ENCODE data around the gene PTPRF.
A peak's percentile ranks its signal among the peaks of the same experiment; 100 is the strongest.

The PTPRF gene

GRCh38 chr1:43513471-43514173 lies 17.1 kb upstream of the PTPRF start:
- DNase-seq (ENCODE audit: low spot score): no peak

GRCh38 chr1:43518935-43519686 lies 11.6 kb upstream of the PTPRF start:
- DNase-seq (ENCODE audit: low spot score): no peak

GRCh38 chr1:43520100-43520778 lies 10.4 kb upstream of the PTPRF start:
- DNase-seq (ENCODE audit: low spot score): no peak

DNA sequence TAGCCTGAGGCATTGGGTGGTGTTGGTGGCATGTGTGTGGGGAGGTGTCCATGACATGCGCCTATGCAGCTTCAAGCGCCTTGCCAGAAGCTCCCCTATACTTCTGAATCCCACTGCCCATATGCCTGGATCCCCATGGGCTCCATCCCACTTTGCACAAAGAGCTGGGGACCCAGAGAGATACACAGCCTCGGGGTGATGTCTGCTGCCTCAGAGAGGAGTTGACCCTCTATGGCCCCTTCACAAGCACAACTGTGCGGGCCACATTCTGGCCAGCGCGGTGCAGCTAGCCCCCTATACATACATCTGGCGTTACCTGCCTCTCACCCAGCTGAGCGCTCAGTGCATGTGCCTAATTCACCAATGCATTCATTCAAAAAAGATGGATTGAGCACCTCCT lies 9.6 kb upstream of the PTPRF start:
- no peak for DNase-seq (ENCODE audit: low spot score)

DNA sequence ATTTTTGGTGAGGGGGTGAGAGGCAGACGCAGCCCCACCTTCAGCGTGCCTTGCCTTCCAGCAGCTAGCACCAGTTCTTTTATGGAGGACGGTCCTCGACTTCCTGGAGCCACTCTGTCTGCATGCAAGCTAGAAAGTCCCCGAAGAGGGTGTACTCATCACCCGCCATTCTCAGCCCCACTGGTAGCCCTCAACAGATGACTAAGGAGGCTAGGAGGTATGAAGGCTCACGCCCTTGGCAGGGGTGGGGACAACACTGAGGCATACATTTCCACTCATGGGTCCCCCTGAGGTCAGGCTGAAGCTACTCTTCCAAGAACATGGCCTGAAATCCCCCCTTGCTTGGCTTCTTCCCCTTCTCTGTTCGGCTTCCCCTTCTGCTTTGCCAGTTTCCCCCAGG lies 8.9 kb upstream of the PTPRF start:
- DNase-seq (ENCODE audit: low spot score): no peak

GRCh38 chr1:43522431-43522775 lies 8.3 kb upstream of the PTPRF start:
- DNase-seq (ENCODE audit: low spot score): no peak

GRCh38 chr1:43522776-43523480 lies 7.8 kb upstream of the PTPRF start:
- DNase-seq (ENCODE audit: low spot score): no peak

GRCh38 chr1:43524804-43525203 lies 5.9 kb upstream of the PTPRF start:
- no peak for DNase-seq (ENCODE audit: low spot score)

DNA sequence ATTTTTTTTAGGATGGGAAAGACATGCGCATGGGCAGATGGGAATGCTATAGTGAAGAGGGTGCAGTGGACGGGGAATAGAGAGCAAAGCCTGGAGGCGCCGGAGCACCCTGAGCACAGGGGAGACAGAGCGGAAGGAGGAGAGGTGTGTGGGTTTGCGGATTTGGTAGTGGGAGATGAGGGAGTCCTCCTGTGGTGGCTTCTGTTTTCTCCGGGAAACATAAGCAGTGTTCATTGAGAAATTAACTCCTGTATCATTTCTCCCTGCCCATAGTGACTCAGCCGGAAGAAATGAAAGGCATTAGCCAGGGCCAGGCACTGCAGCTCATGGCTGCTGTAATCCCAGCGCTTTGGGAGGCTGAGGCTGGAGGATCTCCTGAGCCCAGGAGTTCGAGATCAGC lies 4.7 kb upstream of the PTPRF start:
- DNase-seq (ENCODE audit: low spot score): no peak

- no peak for DNase-seq (ENCODE audit: low spot score)
These were observed 3.4 kb upstream of the PTPRF start for GRCh38 chr1:43527111-43527878.

DNA sequence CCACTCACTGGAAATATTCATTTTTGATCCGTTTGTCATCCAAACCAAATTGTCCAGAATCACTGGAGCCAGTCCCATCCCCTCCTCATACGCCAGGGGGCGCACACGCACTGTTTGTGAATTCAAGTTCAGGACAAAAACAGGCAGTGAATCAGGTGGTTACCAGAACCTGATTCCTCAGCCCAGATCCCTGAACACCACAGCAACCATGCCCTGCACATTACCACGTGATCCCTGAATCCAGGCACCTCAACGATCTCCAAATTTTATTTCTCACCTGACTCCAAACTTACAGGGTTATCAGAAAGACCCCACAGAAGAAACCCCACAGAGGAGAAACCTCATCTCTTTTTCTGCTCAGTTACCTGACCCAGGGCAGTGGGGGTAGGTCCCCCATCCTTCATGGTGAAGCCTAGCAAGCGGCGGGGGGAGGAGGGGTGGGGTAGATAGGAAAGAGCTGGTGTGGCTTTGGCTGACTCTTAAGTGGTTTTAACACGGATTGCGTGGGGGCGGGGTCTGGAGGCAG lies 1.4 kb upstream of the PTPRF start:
- DNase-seq (ENCODE audit: low spot score): peak; percentile 85

GRCh38 chr1:43531107-43531905 lies 623 bp downstream of the PTPRF start:
- DNase-seq (ENCODE audit: low spot score): no peak

- no peak for DNase-seq (ENCODE audit: low spot score)
These were observed 1.4 kb downstream of the PTPRF start for GRCh38 chr1:43531906-43532584.

GRCh38 chr1:43532716-43533115 lies 2.0 kb downstream of the PTPRF start:
- DNase-seq (ENCODE audit: low spot score): no peak

DNA sequence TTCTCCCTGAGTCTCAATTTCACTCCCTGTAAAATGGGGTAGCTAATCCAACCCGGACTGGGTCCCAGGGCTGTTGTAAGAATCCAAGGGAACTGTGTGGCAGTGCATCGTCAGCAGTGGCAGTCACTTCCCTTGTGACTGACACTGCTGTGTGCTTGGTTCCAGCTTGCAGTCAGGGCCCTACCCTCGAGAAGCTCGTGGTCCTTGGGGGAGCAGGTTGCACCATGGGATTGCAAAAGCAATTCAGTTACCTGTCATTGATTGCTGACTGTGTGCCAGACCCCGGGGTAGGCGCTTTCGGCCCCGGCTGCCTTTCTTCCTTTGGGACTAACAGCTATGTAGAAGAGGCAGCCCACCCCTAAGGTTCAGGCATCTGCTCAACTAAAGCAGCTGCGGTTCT lies 2.9 kb downstream of the PTPRF start:
- no peak for DNase-seq (ENCODE audit: low spot score)

DNA sequence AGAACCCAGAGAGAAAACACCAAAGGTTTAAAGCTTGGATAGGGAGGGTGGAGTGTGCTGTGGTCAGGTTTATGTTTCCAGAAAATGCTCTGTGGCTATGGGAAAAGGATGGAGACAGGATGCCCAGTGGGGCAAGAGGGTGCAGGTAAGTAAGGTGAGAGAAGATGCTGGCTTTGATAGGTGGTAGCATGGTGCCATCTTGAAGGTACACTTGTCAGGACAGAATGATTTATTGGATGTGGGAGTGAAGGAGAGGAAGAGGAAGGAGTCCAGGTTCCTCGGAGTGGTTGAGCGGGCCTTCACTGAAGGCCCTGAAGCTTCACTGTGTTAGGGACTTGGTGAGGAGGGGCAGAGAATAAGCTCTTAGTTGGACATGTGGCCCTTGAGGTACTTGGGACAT lies 3.6 kb downstream of the PTPRF start:
- DNase-seq (ENCODE audit: low spot score): no peak

DNA sequence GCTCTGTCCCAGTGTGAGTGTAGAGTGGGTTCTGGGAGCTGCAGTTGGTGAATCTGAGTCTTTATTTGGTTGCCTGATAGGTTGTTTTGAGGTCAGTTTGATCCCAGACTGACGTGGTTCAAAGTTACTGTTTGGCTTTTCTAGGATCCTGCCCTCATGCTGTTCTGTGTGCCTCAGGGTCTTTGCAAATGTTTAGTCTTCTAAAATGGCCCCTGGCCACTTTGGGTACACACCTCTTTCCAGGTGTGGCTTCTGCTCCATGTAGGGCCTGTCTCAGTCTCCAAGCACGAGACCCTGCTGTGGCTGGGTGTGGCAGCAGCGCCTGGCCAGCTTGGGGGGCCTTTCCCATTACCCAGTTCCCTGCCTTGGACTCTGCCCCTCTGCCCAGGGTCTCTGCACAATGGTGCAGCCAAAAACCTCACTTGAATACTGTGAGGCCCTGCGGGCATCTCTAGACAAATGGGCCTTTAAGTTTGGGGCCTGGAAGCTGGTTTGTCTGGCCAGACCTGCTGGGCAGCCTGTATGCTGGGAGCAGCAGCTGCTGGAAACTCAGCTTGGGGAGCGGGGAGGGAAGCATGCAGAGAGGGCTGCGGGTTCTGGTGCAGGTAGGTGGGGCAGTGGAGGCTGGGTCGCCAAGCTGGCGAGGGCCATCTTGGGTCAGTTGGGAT lies 5.6 kb downstream of the PTPRF start:
- DNase-seq (ENCODE audit: low spot score): no peak

DNA sequence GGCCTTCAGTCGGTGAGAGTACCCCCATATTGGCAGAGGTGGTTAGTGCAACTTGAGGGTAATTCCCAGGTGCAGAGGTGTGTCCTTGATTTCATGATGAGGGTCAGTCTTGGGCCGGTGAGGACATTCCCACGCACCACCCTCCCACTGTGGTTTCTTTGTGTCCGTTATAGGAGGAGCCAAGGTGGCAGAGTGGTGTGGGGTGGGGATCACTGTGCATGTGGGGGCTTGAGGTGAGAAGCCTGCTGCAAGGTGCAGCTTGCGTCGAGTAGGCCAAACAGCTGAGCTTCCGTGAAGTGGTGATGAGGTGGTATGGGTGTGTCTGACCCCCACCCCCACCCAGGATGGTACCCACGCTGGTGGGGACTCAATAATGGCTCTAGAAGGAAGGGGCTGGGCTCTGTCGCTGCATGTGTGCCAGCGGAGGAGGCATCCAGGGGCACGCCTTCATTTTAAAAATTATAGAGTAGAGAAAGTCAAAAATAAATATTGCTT lies 6.2 kb downstream of the PTPRF start:
- no peak for DNase-seq (ENCODE audit: low spot score)

- DNase-seq (ENCODE audit: low spot score): no peak
These were observed 6.9 kb downstream of the PTPRF start for GRCh38 chr1:43537423-43538142.
